Thoracic aorta (tissue), 2 donors: ENCODE measurements around the gene NCOA7. TPM values are rescaled to one million over a fixed set of nuclear protein-coding genes. Genes with fewer than 3 reads are reported as not detected.

Experiments
- ATAC-seq: fragments of 150-250 bp; one replicate; pipeline ENCODE4 v1.8.0; 2017; ENCODE audit warnings: low read depth; ENCODE audit not compliant: insufficient number of reproducible peaks, low FRiP score
- DNase-seq: peaks from one replicate; pipeline ENCODE4 v3.0.0-alpha.2; 2020; ENCODE audit warnings: low spot score
- H3K27ac ChIP-seq, 2 donors: fragments of 200-600 bp; sonication (generic); 1 replicate in 1 of 2; 2 replicates in 1 of 2; pipeline ENCODE4 v1.5.1; 2016; ENCODE audit warnings: mild to moderate bottlenecking in 2 of 2, moderate library complexity in 2 of 2
- H3K27me3 ChIP-seq: fragments of 200-600 bp; sonication (generic); replicated peaks from 2 replicates; pipeline ENCODE4 v1.6.0; 2016; ENCODE audit warnings: mild to moderate bottlenecking; ENCODE audit not compliant: insufficient read depth
- H3K36me3 ChIP-seq: fragments of 200-600 bp; sonication (generic); one replicate; pipeline ENCODE4 v1.5.1; 2016
- H3K4me1 ChIP-seq, 2 donors: fragments of 200-600 bp; sonication (generic); 1 replicate in 1 of 2; 2 replicates in 1 of 2; pipeline versions ENCODE4 v1.5.1 to v1.6.0; 2016; ENCODE audit warnings: low read depth in 2 of 2, mild to moderate bottlenecking in 1 of 2; ENCODE audit not compliant: control insufficient read depth in 1 of 2
- H3K4me3 ChIP-seq: fragments of 200-600 bp; sonication (generic); 2 replicates; pipeline ENCODE4 v1.5.1; 2016; ENCODE audit warnings: mild to moderate bottlenecking
- H3K9me3 ChIP-seq: fragments of 200-600 bp; sonication (generic); 2 replicates; pipeline ENCODE4 v1.5.1; 2016
- total RNA-seq, 2 donors: library from RNA; depleted of rRNA; stranded (reverse); fragments of >200 nt; gene quantifications; one replicate each; pipeline versions ENCODE4 v1.1.0 to v1.2.3, GENCODE V29; 2016
- TF ChIP-seq, protein P1 (sequence below): fragments of 200-600 bp; sonication (generic); IDR thresholded peaks from one replicate; pipeline ENCODE4 v1.5.1; 2019; ENCODE audit warnings: antibody characterized with exemption

NCOA7 gene
- total RNA-seq, 2 donors from 2014 or later: 29.6 to 87.1 TPM

- Histone ChIP-seq H3K4me1 (peaks cover 12 to 18% of the 10 kb centered on the region in 2 donors), H3K27ac (no peak overlapping the region), H3K27me3 (no peaks in the 10 kb centered on the region), H3K4me3 (no peak overlapping the region), H3K36me3 (no peaks in the 10 kb centered on the region), H3K9me3 (no peaks in the 10 kb centered on the region)
- TF ChIP-seq, protein P1, sequence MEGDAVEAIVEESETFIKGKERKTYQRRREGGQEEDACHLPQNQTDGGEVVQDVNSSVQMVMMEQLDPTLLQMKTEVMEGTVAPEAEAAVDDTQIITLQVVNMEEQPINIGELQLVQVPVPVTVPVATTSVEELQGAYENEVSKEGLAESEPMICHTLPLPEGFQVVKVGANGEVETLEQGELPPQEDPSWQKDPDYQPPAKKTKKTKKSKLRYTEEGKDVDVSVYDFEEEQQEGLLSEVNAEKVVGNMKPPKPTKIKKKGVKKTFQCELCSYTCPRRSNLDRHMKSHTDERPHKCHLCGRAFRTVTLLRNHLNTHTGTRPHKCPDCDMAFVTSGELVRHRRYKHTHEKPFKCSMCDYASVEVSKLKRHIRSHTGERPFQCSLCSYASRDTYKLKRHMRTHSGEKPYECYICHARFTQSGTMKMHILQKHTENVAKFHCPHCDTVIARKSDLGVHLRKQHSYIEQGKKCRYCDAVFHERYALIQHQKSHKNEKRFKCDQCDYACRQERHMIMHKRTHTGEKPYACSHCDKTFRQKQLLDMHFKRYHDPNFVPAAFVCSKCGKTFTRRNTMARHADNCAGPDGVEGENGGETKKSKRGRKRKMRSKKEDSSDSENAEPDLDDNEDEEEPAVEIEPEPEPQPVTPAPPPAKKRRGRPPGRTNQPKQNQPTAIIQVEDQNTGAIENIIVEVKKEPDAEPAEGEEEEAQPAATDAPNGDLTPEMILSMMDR: no peak
- DNase-seq (no peak), ATAC-seq (no peak)
Observed at GRCh38 chr6:125823180-125823579, 32.4 kb downstream of the NCOA7 start.

DNA sequence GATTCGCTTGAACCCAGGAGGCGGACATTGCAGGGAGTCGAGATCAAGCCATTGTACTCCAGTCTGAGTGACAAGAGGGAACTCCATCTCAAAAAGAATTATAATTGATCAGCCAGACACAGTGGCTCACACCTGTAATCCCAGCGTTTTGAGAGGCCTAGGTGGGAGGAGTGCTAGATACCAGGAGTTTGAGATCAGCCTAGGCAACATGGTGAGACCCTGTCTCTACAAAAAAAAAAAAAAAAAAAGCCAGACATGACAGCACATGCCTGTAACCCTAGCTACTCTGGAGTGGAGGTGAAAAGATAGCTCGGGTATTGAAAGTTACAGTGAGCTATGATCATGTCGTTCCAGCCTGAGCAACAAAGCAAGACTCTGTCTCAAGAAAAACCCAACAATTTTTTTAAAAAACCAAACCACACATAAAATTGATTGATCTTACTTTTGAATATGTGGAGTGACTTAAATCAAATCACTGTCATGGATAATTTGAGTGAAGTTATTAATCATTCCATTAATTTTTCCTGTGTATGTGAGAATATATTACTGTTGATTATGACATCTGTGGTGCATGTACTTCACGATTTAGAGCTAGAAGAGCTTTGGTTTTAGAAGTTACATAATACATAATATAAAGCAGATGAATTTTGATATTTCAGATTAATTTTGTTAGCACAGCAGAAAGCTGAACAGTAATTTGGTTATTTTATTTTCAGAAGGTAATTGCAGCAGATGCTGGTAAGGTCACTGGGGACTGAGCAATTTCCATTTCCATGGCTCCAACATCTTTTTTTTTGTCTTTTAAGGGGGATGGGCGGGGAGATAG lies 34.4 kb downstream of the NCOA7 start:
- Histone ChIP-seq H3K9me3 (no peaks in the 10 kb centered on the region), H3K4me1 (peaks cover 4 to 7% of the 10 kb centered on the region in 2 donors), H3K27ac (no peak overlapping the region), H3K36me3 (no peaks in the 10 kb centered on the region), H3K27me3 (no peaks in the 10 kb centered on the region), H3K4me3 (no peak overlapping the region)
- TF ChIP-seq, protein P1: no peak
- no peak for ATAC-seq
- no peak for DNase-seq

GRCh38 chr6:125826695-125827463 lies 36.1 kb downstream of the NCOA7 start:
- Histone ChIP-seq H3K4me3 (no peak overlapping the region), H3K36me3 (no peaks in the 10 kb centered on the region), H3K27me3 (no peaks in the 10 kb centered on the region), H3K9me3 (no peaks in the 10 kb centered on the region), H3K4me1 (peaks cover under 1 to 3% of the 10 kb centered on the region in 2 donors), H3K27ac (no peak overlapping the region)
- ATAC-seq (no peak), DNase-seq (no peak)
- TF ChIP-seq, protein P1: no peak

DNA sequence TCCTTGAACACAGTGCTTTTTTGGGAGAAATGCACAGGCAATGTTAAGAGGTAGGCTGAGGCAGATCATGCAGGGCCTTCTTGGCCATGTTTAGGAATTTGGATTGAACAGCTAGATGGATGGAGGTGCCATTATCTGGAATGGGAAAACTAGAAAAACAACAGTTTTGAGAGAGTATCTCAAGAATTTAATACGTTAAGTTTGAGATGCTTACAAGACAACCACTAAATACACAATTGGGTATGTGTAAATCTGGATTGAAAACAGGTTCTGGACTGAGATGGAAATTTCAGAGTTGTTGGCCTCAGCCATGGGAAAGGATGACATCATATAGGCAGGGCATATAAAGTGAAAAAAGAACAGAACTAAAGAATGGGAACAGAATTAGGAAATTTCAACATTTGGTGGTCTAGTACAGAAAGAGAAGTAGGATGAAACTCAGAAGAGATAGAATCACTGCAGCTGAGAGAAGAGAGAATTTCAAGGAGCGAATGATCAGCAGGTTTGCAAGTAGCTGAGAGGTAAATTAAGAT lies 37.1 kb downstream of the NCOA7 start:
- Histone ChIP-seq H3K36me3 (no peaks in the 10 kb centered on the region), H3K9me3 (no peaks in the 10 kb centered on the region), H3K27ac (no peak overlapping the region), H3K4me1 (peaks cover 1 to 8% of the 10 kb centered on the region in 2 donors), H3K27me3 (no peaks in the 10 kb centered on the region), H3K4me3 (no peak overlapping the region)
- ATAC-seq: no peak
- DNase-seq: no peak
- TF ChIP-seq, protein P1: no peak

DNA sequence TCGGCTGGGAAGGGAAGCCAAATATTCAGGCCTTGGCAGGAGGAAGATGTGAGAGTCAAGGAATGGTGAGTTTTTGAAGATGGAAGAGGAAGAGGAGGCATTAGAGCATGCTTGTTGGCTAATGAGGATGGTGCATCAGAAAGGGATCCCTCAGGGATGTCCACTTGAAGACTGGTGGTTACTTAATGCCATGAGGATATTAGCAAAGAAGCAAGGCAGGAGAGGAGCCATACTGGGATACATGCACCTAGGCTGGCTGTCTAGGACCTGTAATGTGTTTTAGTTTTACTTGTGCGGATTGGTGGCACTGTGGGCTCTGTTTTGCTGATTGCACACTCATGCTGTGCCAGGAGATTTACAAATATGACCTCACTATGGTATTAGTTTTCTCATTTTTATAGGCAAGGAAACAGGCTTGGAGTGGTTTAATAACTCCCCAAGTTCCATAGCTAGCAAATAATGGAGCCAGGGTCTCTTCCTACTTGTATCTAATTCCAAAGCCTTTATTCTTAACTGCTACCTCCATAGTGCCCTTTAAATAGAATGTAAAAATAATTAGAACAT lies 37.8 kb downstream of the NCOA7 start:
- no peaks in the 10 kb centered on the region for H3K27me3 ChIP-seq
- H3K4me1 ChIP-seq: peaks cover 5 to 13% of the 10 kb centered on the region in 2 donors
- TF ChIP-seq, protein P1: no peak
- no peak for DNase-seq
- no peak overlapping the region for H3K4me3 ChIP-seq
- no peaks in the 10 kb centered on the region for H3K9me3 ChIP-seq
- H3K36me3 ChIP-seq: no peaks in the 10 kb centered on the region
- no peak for ATAC-seq
- no peak overlapping the region for H3K27ac ChIP-seq
